Fibroblast of upper back skin (primary cell): Measurements from ENCODE around the gene SPOP.

ENCODE experiments used
- DNase-seq: peaks from one replicate; pipeline ENCODE4 v3.0.0-alpha.2; 2013

SPOP gene

GRCh38 chr17:49612726-49613125 is 65.2 kb downstream of the SPOP start:
- no peak for DNase-seq

GRCh38 chr17:49610883-49611584 is 66.9 kb downstream of the SPOP start:
- DNase-seq, result no peak

- no peak for DNase-seq
These were observed 73.5 kb downstream of the SPOP start for GRCh38 chr17:49604314-49604869.

GRCh38 chr17:49603720-49604119 is 74.2 kb downstream of the SPOP start:
- DNase-seq, result no peak

GRCh38 chr17:49603238-49603637 is 74.7 kb downstream of the SPOP start:
- no peak for DNase-seq

GRCh38 chr17:49602783-49603182 is 75.1 kb downstream of the SPOP start:
- no peak for DNase-seq

GRCh38 chr17:49600949-49601348 is 76.9 kb downstream of the SPOP start:
- DNase-seq, result peak; percentile 10

GRCh38 chr17:49598918-49599317 is 79.0 kb downstream of the SPOP start:
- DNase-seq, result no peak

GRCh38 chr17:49597928-49598655 is 79.8 kb downstream of the SPOP start:
- DNase-seq, result no peak

GRCh38 chr17:49597436-49597835 is 80.5 kb downstream of the SPOP start:
- DNase-seq, result no peak

- DNase-seq, result no peak
These were observed 81.2 kb downstream of the SPOP start for GRCh38 chr17:49596613-49597244.

- DNase-seq, result no peak
These were observed 81.9 kb downstream of the SPOP start for GRCh38 chr17:49595980-49596379.

- DNase-seq, result no peak
These were observed 82.6 kb downstream of the SPOP start for GRCh38 chr17:49595328-49595727.

- DNase-seq, result no peak
These were observed 85.6 kb downstream of the SPOP start for GRCh38 chr17:49592263-49592662.

GRCh38 chr17:49590874-49591273 is 87.0 kb downstream of the SPOP start:
- no peak for DNase-seq

- DNase-seq, result no peak
These were observed 88.3 kb downstream of the SPOP start for GRCh38 chr17:49589577-49589927.

GRCh38 chr17:49588726-49589576 is 88.9 kb downstream of the SPOP start:
- peak; percentile 34 for DNase-seq

- no peak for DNase-seq
These were observed 89.6 kb downstream of the SPOP start for GRCh38 chr17:49588312-49588711.

GRCh38 chr17:49587366-49588073 is 90.4 kb downstream of the SPOP start:
- DNase-seq, result no peak

GRCh38 chr17:49585422-49586027 is 92.4 kb downstream of the SPOP start:
- no peak for DNase-seq

- DNase-seq, result no peak
These were observed 94.0 kb downstream of the SPOP start for GRCh38 chr17:49583889-49584288.

GRCh38 chr17:49583226-49583625 is 94.7 kb downstream of the SPOP start:
- DNase-seq, result no peak
